HG03354 (cell line): ENCODE results near the gene TRPM2.

ENCODE experiments used
- ATAC-seq: cut with Tn5 transposase; IDR thresholded peaks from one replicate; pipeline ENCODE4 v1.9.1; 2021; ENCODE audit warnings: mild to moderate bottlenecking; ENCODE audit not compliant: unreplicated experiment, poor library complexity, severe bottlenecking

TRPM2 gene

GRCh38 chr21:44490405-44490804 is 137.0 kb downstream of the TRPM2 start:
- ATAC-seq = no peak

GRCh38 chr21:44490816-44491215 is 137.4 kb downstream of the TRPM2 start:
- ATAC-seq = no peak
